GM12878 (cell line): ENCODE data around the gene NNMT.

Experiments
- ATF3 ChIP-seq: IDR thresholded peaks from 2 replicates; pipeline ENCODE4 v1.6.1; 2011; ENCODE audit warnings: low read depth, mild to moderate bottlenecking, low read length, moderate library complexity, borderline replicate concordance; ENCODE audit errors: extremely low read depth
- CTCF ChIP-seq, 3 experiments: IDR thresholded peaks in 2 of 3; conservative IDR thresholded peaks in 1 of 3; 2 replicates each; pipeline ENCODE4 v1.5.1; 2011; ENCODE audit warnings: low read depth in 3 of 3, low read length in 3 of 3, mild to moderate bottlenecking in 3 of 3, control low read depth in 2 of 3, moderate library complexity in 2 of 3, inconsistent platforms in 1 of 3, mixed read lengths in 1 of 3; ENCODE audit not compliant: control insufficient read depth in 2 of 3, insufficient read depth in 1 of 3; ENCODE audit errors: extremely low read depth in 1 of 3
- ESRRA ChIP-seq: IDR thresholded peaks from 2 replicates; pipeline ENCODE4 v1.6.1; 2012; ENCODE audit warnings: mild to moderate bottlenecking, low read length, improper control_type of control experiment
- POLR2A ChIP-seq: IDR thresholded peaks from 2 replicates; pipeline ENCODE4 v1.6.1; 2011; ENCODE audit warnings: low read depth, mild to moderate bottlenecking, low read length

DNA sequence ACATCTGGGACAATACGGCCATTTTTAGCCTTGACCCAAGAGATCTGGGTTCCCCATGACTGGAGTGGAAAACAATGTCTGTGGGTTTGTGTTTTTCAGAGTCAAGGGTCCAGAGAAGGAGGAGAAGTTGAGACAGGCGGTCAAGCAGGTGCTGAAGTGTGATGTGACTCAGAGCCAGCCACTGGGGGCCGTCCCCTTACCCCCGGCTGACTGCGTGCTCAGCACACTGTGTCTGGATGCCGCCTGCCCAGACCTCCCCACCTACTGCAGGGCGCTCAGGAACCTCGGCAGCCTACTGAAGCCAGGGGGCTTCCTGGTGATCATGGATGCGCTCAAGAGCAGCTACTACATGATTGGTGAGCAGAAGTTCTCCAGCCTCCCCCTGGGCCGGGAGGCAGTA is 15.7 kb downstream of the NNMT start:
- TF ChIP-seq ATF3 (no peak), ESRRA (no peak), CTCF (IDR thresholded peaks at IDR 0.05 in 2 of 3, conservative IDR thresholded peaks at IDR 0.05 in 1 of 3; ENCODE audit: control insufficient read depth in 2 of 3, extremely low read depth in 1 of 3, insufficient read depth in 1 of 3, low read depth in 3 of 3, low read length in 3 of 3) (no peak), POLR2A (no peak)
